Body of pancreas (tissue), 4 donors: ENCODE results near the gene RAB1B.

Experiments used
- POLR2A ChIP-seq, 3 donors: fragments of 450-650 bp; IDR thresholded peaks; one replicate each; pipeline ENCODE4 v1.6.1; 2016; ENCODE audit warnings: antibody characterized with exemption in 3 of 3, mild to moderate bottlenecking in 2 of 3
- TF ChIP-seq, protein P1 (sequence below), 7 experiments: fragments of 450-650 bp in 4 of 7; fragments of 200-600 bp in 3 of 7; sonication (generic) in 3 of 7; IDR thresholded peaks; one replicate each; pipeline ENCODE4 v1.5.1; 2016 to 2019; ENCODE audit warnings: antibody characterized with exemption in 7 of 7

GRCh38 chr11:66314186-66314501, 45.7 kb downstream of the RAB1B start:
- TF ChIP-seq POLR2A (IDR thresholded peaks at IDR 0.05): no peak
- TF ChIP-seq, protein P1, sequence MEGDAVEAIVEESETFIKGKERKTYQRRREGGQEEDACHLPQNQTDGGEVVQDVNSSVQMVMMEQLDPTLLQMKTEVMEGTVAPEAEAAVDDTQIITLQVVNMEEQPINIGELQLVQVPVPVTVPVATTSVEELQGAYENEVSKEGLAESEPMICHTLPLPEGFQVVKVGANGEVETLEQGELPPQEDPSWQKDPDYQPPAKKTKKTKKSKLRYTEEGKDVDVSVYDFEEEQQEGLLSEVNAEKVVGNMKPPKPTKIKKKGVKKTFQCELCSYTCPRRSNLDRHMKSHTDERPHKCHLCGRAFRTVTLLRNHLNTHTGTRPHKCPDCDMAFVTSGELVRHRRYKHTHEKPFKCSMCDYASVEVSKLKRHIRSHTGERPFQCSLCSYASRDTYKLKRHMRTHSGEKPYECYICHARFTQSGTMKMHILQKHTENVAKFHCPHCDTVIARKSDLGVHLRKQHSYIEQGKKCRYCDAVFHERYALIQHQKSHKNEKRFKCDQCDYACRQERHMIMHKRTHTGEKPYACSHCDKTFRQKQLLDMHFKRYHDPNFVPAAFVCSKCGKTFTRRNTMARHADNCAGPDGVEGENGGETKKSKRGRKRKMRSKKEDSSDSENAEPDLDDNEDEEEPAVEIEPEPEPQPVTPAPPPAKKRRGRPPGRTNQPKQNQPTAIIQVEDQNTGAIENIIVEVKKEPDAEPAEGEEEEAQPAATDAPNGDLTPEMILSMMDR (IDR thresholded peaks at IDR 0.05): no peak
